Lower leg skin (tissue), 3 donors: ENCODE measurements around the gene ABCD1.

Experiments
- CTCF ChIP-seq, 3 donors: fragments of 450-650 bp; IDR thresholded peaks; one replicate each; pipeline ENCODE4 v1.5.1; 2016; ENCODE audit warnings: antibody characterized with exemption in 3 of 3, mild to moderate bottlenecking in 3 of 3, moderate library complexity in 2 of 3
- POLR2A ChIP-seq, 2 donors: fragments of 450-650 bp; IDR thresholded peaks; one replicate each; pipeline ENCODE4 v1.6.1; 2016 to 2017; ENCODE audit warnings: antibody characterized with exemption in 2 of 2, mild to moderate bottlenecking in 1 of 2, moderate library complexity in 1 of 2

- TF ChIP-seq CTCF (IDR thresholded peaks at IDR 0.05) (no peak), POLR2A (IDR thresholded peaks at IDR 0.05) (no peak)
Measured at GRCh38 chrX:153703036-153703370, 21.7 kb upstream of the ABCD1 start.
